IMR-90 (cell line): ENCODE data around the gene MYO1G. TPM values are rescaled to one million over a fixed set of nuclear protein-coding genes. Genes with fewer than 3 reads are reported as not detected.

Source experiments
- ATAC-seq: fragments of 200-7000 bp; cut with Tn5 transposase; 2 replicates; pipeline ENCODE4 v1.9.1; 2020; ENCODE audit warnings: low read depth, mild to moderate bottlenecking, moderate library complexity
- BruUV-seq: library from RNA; stranded (reverse); fragments of 400-500 nt; replicated peaks from 2 replicates; lab custom pipeline; 2021; lab: Mats Ljungman, UMichigan
- CTCF ChIA-PET: fragments of 300-600 bp; formaldehyde crosslinking; extraction: SDS; loops from one replicate; lab custom pipeline; 2021; ENCODE audit warnings: antibody characterized with exemption; lab: Yijun Ruan, JAX
- POLR2A ChIA-PET: fragments of 300-600 bp; sonication (Branson Sonifier 250); formaldehyde crosslinking; loops from one replicate; lab custom pipeline; 2022; ENCODE audit warnings: antibody characterized with exemption; ENCODE audit not compliant: unreplicated experiment; lab: Charles Lee
- DNase-seq: peaks from one replicate; pipeline ENCODE4 v3.0.0; 2013
- H2AFZ ChIP-seq: replicated peaks from 2 replicates; pipeline ENCODE3; 2013; ENCODE audit warnings: low read length, mild to moderate bottlenecking; ENCODE audit not compliant: poor library complexity
- H2AK5ac ChIP-seq: 2 replicates; pipeline ENCODE4 v1.6.1; 2013; ENCODE audit warnings: low read depth, low read length, inconsistent platforms
- H2AK9ac ChIP-seq: replicated peaks from 2 replicates; pipeline ENCODE3; 2013; ENCODE audit warnings: mild to moderate bottlenecking, low read depth, low read length, moderate library complexity; ENCODE audit not compliant: poor library complexity
- H2BK120ac ChIP-seq: 2 replicates; pipeline ENCODE4 v1.6.1; 2013; ENCODE audit warnings: low read depth, low read length, inconsistent platforms
- H2BK15ac ChIP-seq: 3 replicates; pipeline ENCODE4 v1.6.1; 2013; ENCODE audit warnings: low read depth, low read length, inconsistent platforms
- H2BK20ac ChIP-seq: 2 replicates; pipeline ENCODE4 v1.6.1; 2013; ENCODE audit warnings: low read depth, mild to moderate bottlenecking, inconsistent platforms, low read length, moderate library complexity
- H2BK5ac ChIP-seq: 2 replicates; pipeline ENCODE4 v1.6.1; 2013; ENCODE audit warnings: mild to moderate bottlenecking, low read depth, low read length, inconsistent platforms; ENCODE audit not compliant: poor library complexity, severe bottlenecking
- H3K14ac ChIP-seq: replicated peaks from 2 replicates; pipeline ENCODE4 v1.6.1; 2013; ENCODE audit warnings: low read depth, low read length, inconsistent platforms
- H3K18ac ChIP-seq: 2 replicates; pipeline ENCODE4 v1.6.1; 2013; ENCODE audit warnings: low read depth, low read length, control low read depth
- H3K23ac ChIP-seq: 2 replicates; pipeline ENCODE4 v1.6.1; 2013; ENCODE audit warnings: low read depth, low read length, inconsistent platforms
- H3K27ac ChIP-seq: 2 replicates; pipeline ENCODE4 v1.5.1; 2013; ENCODE audit warnings: mild to moderate bottlenecking, control low read depth, low read length; ENCODE audit not compliant: insufficient read depth
- H3K27me3 ChIP-seq: 2 replicates; pipeline ENCODE4 v1.6.1; 2013; ENCODE audit warnings: low read length; ENCODE audit not compliant: control insufficient read depth, insufficient read depth
- H3K36me3 ChIP-seq: 2 replicates; pipeline ENCODE4 v1.6.1; 2013; ENCODE audit warnings: low read length, mixed read lengths; ENCODE audit not compliant: control insufficient read depth, insufficient read depth
- H3K4ac ChIP-seq: 2 replicates; pipeline ENCODE4 v1.6.1; 2013; ENCODE audit warnings: low read depth, low read length, inconsistent platforms
- H3K4me1 ChIP-seq: 2 replicates; pipeline ENCODE4 v1.6.1; 2013; ENCODE audit warnings: low read length, mixed read lengths; ENCODE audit not compliant: control insufficient read depth, insufficient read depth
- H3K4me2 ChIP-seq: 2 replicates; pipeline ENCODE4 v1.6.1; 2013; ENCODE audit warnings: low read depth, mild to moderate bottlenecking, control low read depth, low read length, moderate library complexity
- H3K4me3 ChIP-seq: 2 replicates; pipeline ENCODE4 v1.5.1; 2013; ENCODE audit warnings: low read depth, mild to moderate bottlenecking, control low read depth, low read length, moderate library complexity; ENCODE audit not compliant: insufficient read depth
- H3K56ac ChIP-seq: 2 replicates; pipeline ENCODE4 v1.6.1; 2013; ENCODE audit warnings: low read length, inconsistent platforms; ENCODE audit not compliant: insufficient read depth; ENCODE audit errors: extremely low read depth
- H3K79me1 ChIP-seq, 2 experiments: 2 replicates each; pipeline ENCODE4 v1.6.1; 2013; ENCODE audit warnings: low read length in 2 of 2, inconsistent platforms in 1 of 2, low read depth in 1 of 2
- H3K9ac ChIP-seq: 2 replicates; pipeline ENCODE4 v1.6.1; 2013; ENCODE audit warnings: low read depth, low read length, control low read depth
- H3K9me1 ChIP-seq: 2 replicates; pipeline ENCODE4 v1.6.1; 2013; ENCODE audit warnings: low read length, inconsistent platforms; ENCODE audit not compliant: insufficient read depth
- H3K9me3 ChIP-seq: 2 replicates; pipeline ENCODE4 v1.6.1; 2013; ENCODE audit warnings: low read length; ENCODE audit not compliant: control insufficient read depth, insufficient read depth
- H4K20me1 ChIP-seq: 2 replicates; pipeline ENCODE4 v1.6.1; 2013; ENCODE audit warnings: low read length, inconsistent platforms; ENCODE audit not compliant: insufficient read depth
- H4K5ac ChIP-seq: 2 replicates; pipeline ENCODE4 v1.6.1; 2013; ENCODE audit warnings: mild to moderate bottlenecking, low read depth, low read length, control low read depth
- H4K8ac ChIP-seq, 2 experiments: 2 replicates each; pipeline ENCODE4 v1.6.1; 2013; ENCODE audit warnings: low read depth in 2 of 2, low read length in 2 of 2, control low read depth in 1 of 2, inconsistent platforms in 1 of 2
- H4K91ac ChIP-seq: 2 replicates; pipeline ENCODE4 v1.6.1; 2013; ENCODE audit warnings: low read depth, low read length, inconsistent platforms; ENCODE audit not compliant: insufficient read depth
- BHLHE40 ChIP-seq: fragments of 150-350 bp; IDR thresholded peaks from 2 replicates; pipeline ENCODE4 v1.6.1; 2016; ENCODE audit warnings: mild to moderate bottlenecking, low read depth, low read length
- CEBPB ChIP-seq: IDR thresholded peaks from 2 replicates; pipeline ENCODE4 v1.6.1; 2012; ENCODE audit warnings: low read depth, low read length, improper control_type of control experiment
- CHD1 ChIP-seq: IDR thresholded peaks from 2 replicates; pipeline ENCODE4 v1.6.1; 2012; ENCODE audit warnings: low read depth, low read length, improper control_type of control experiment
- MAFK ChIP-seq: IDR thresholded peaks from 2 replicates; pipeline ENCODE4 v1.6.1; 2012; ENCODE audit warnings: low read depth, low read length, improper control_type of control experiment
- MAZ ChIP-seq: IDR thresholded peaks from 2 replicates; pipeline ENCODE4 v1.6.1; 2012; ENCODE audit warnings: low read depth, mild to moderate bottlenecking, low read length, improper control_type of control experiment, moderate library complexity, borderline replicate concordance
- MXI1 ChIP-seq: IDR thresholded peaks from 2 replicates; pipeline ENCODE4 v1.6.1; 2012; ENCODE audit warnings: low read depth, mild to moderate bottlenecking, low read length, moderate library complexity, borderline replicate concordance
- POLR2A ChIP-seq: IDR thresholded peaks from 2 replicates; pipeline ENCODE4 v1.6.1; 2012; ENCODE audit warnings: mild to moderate bottlenecking, low read depth, low read length
- RCOR1 ChIP-seq: IDR thresholded peaks from 2 replicates; pipeline ENCODE4 v1.6.1; 2012; ENCODE audit warnings: mild to moderate bottlenecking, low read length, improper control_type of control experiment; ENCODE audit not compliant: insufficient replicate concordance
- WGBS, 2 experiments: methylation state at CpG; one replicate each; pipeline versions ENCODE4 v1.1.5 to v1.1.7; 2013; ENCODE audit warnings: missing lambda C conversion rate in 2 of 2; ENCODE audit not compliant: insufficient read length in 1 of 2; ENCODE audit errors: extremely low coverage in 2 of 2; 5-methylcytosine and 5-hydroxymethylcytosine counted together
- dilution Hi-C: fragments of 300-500 bp; cut with HindIII; formaldehyde crosslinking; loops from one replicate; pipeline ENCODE4 v1.14.3; 2018; ENCODE audit warnings: low sequenced_read_pairs; ENCODE audit not compliant: unreplicated experiment
- in situ Hi-C: fragments of 300-500 bp; cut with MboI; formaldehyde crosslinking; loops from 3 replicates; pipeline ENCODE4 v1.14.3; 2019; ENCODE audit warnings: low sequenced_read_pairs, inconsistent platforms, mixed read lengths
- intact Hi-C: fragments of 100-400 bp; cut with micrococcal nuclease; formaldehyde crosslinking; loops from 2 replicates; pipeline ENCODE4 v1.10.0; 2022
- polyA plus RNA-seq, 3 experiments: library from polyadenylated mRNA; depleted of rRNA; stranded (reverse); fragments of >200 nt; gene quantifications; 2 replicates each; pipeline ENCODE4 v1.2.3, GENCODE V29; 2012; ENCODE audit warnings: low replicate concordance in 1 of 3
- total RNA-seq: library from RNA; depleted of rRNA; stranded (reverse); fragments of >200 nt; gene quantifications from 2 replicates; pipeline ENCODE4 v1.2.3, GENCODE V29; 2012
- TF ChIP-seq, protein P1 (sequence below): fragments of 150-350 bp; IDR thresholded peaks from 2 replicates; pipeline ENCODE4 v1.6.1; 2016; ENCODE audit warnings: low read depth, mild to moderate bottlenecking, low read length, moderate library complexity, borderline replicate concordance
- TF ChIP-seq, protein P2 (sequence below): conservative IDR thresholded peaks from 2 replicates; pipeline ENCODE4 v1.5.1; 2012; ENCODE audit warnings: mild to moderate bottlenecking, low read depth, low read length, improper control_type of control experiment

Gene MYO1G
- total and polyA plus RNA-seq, 2 of the 4 experiments (the other 2 are of a cell fraction), result under 0.01 to 0.02 TPM

GRCh38 chr7:44967571-44968446 lies 11.0 kb downstream of the MYO1G start (continued):
- TF ChIP-seq RCOR1, result no peak
- TF ChIP-seq MAFK, result no peak

DNA sequence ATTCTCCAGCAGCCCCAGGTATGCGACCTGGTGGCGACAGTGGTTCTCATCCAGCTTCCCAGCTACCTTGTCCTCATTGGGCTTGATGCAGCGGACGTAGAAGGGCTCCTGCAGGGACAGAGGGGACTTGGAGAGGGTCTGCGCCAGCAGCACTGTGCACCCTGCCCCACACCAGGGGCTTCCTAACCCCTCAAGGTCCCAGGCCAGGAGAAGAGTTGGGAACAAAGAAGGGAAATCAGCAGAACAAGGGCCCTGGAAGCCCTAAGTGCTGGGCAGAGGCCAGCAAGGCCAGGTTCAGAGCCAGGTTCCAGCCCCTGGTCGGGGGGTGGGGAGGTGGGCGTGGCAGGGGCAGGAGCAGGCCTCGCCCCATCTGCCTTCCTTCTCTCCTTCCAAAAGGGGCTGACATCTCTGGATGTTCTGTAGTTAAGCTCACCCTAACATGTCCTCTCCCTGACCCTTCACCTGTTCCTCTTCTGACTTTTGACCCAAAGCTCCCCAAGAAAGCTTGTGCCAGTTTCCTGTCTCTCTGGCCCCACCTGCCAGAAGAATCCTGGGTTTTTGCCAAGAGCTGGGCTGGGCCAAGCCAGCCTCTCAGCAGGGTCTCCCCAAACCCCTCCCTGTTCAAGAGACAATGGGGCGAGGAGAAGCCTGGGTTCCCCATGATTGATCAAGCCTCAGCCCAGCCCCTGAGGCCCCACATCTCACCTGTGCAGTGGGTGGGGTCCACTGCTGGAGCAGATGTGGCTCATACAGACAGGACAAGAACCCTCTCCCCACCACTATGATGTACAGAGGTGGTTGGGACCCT lies 11.9 kb downstream of the MYO1G start:
- Histone ChIP-seq H3K56ac (no peak overlapping the region), H4K91ac (no peak overlapping the region), H2BK20ac (no peak overlapping the region), H3K4me2 (no peak overlapping the region), H3K79me1 (no peaks in the 10 kb centered on the region), H3K18ac (no peak overlapping the region), H4K5ac (no peak overlapping the region), H2BK15ac (no peak overlapping the region), H3K4me1 (peaks cover 5% of the 10 kb centered on the region; the same call in 1 of the 2 replicates), H2AK9ac (no peak overlapping the region), H3K36me3 (no peaks in the 10 kb centered on the region), H3K9me3 (no peaks in the 10 kb centered on the region), H3K23ac (no peak overlapping the region), H2BK120ac (no peak overlapping the region), H2AK5ac (no peak overlapping the region), H3K14ac (no peak overlapping the region), H2BK5ac (no peak overlapping the region), H3K27me3 (peaks cover 18% of the 10 kb centered on the region), H2AFZ (no peak overlapping the region), H3K4me3 (no peak overlapping the region), H4K8ac (no peak overlapping the region), H3K9me1 (no peaks in the 10 kb centered on the region), H3K9ac (no peak overlapping the region), H4K20me1 (no peaks in the 10 kb centered on the region), H3K4ac (no peak overlapping the region), H3K27ac (no peak overlapping the region)
- BruUV-seq, result no TSS peak
- POLR2A ChIA-PET, result no interaction called here
- no peak for ATAC-seq
- in situ Hi-C loops (loop anchor here (10.0 kb wide), 1 partner anchor 168 kb away; no protein-coding TSS in a partner anchor), intact Hi-C loops (loop anchor here (1.0 kb wide), 1 partner anchor 169 kb away; no protein-coding TSS in a partner anchor), dilution Hi-C loops (no loop called here)
- CTCF ChIA-PET, result interaction anchor here (0.5 kb wide), 1 partner anchor 48 kb away, joined by 3 read pairs; no protein-coding TSS in a partner anchor
- no peak for DNase-seq
- no CpG with 5 or more reads among the region's 9 CpGs for WGBS, 2 experiments
- TF ChIP-seq MAFK (no peak), BHLHE40 (no peak), CEBPB (no peak), POLR2A (no peak), MXI1 (no peak), CHD1 (no peak), MAZ (no peak), RCOR1 (no peak)
- TF ChIP-seq, protein P1, sequence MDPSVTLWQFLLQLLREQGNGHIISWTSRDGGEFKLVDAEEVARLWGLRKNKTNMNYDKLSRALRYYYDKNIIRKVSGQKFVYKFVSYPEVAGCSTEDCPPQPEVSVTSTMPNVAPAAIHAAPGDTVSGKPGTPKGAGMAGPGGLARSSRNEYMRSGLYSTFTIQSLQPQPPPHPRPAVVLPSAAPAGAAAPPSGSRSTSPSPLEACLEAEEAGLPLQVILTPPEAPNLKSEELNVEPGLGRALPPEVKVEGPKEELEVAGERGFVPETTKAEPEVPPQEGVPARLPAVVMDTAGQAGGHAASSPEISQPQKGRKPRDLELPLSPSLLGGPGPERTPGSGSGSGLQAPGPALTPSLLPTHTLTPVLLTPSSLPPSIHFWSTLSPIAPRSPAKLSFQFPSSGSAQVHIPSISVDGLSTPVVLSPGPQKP, result no peak
- TF ChIP-seq, protein P2, sequence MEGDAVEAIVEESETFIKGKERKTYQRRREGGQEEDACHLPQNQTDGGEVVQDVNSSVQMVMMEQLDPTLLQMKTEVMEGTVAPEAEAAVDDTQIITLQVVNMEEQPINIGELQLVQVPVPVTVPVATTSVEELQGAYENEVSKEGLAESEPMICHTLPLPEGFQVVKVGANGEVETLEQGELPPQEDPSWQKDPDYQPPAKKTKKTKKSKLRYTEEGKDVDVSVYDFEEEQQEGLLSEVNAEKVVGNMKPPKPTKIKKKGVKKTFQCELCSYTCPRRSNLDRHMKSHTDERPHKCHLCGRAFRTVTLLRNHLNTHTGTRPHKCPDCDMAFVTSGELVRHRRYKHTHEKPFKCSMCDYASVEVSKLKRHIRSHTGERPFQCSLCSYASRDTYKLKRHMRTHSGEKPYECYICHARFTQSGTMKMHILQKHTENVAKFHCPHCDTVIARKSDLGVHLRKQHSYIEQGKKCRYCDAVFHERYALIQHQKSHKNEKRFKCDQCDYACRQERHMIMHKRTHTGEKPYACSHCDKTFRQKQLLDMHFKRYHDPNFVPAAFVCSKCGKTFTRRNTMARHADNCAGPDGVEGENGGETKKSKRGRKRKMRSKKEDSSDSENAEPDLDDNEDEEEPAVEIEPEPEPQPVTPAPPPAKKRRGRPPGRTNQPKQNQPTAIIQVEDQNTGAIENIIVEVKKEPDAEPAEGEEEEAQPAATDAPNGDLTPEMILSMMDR, result no peak
